Measurements from ENCODE around the gene GALP. TPM values are rescaled to one million over a fixed set of nuclear protein-coding genes. Genes with fewer than 3 reads are reported as not detected.

The GALP gene
- total RNA-seq, 1 donor from 2014 or later: 0.37 TPM

DNA sequence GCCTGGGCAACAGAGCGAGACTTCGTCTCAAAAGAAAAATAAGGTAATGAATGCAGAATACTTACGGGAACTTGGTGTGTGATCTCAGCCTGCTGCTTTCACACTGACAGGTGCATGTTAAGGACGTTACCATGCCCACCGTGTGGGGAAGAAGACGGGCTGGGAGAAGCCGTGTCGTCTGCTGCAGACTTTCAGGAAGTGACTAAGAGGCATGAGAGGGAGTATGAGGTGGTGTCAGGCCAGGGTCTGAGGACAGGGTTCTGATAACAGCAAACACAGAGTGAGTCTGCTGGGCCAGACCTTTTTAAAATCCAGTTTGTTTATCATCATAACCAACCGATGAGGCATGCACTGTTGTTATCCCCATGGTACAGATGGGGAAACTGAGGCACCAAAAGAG is 13.6 kb upstream of the GALP start:
- peaks cover 3% of the 10 kb centered on the region for H3K27me3 Mint-ChIP-seq (ENCODE audit: low read depth)
- H3K9me3 Mint-ChIP-seq: no peaks in the 10 kb centered on the region
- peaks cover 7% of the 10 kb centered on the region for H3K36me3 Mint-ChIP-seq (ENCODE audit: low read depth)
- no peak overlapping the region for H3K4me3 Mint-ChIP-seq
- H3K27ac Mint-ChIP-seq (ENCODE audit: unreplicated experiment): no peak overlapping the region
- TF ChIP-seq, protein P1, sequence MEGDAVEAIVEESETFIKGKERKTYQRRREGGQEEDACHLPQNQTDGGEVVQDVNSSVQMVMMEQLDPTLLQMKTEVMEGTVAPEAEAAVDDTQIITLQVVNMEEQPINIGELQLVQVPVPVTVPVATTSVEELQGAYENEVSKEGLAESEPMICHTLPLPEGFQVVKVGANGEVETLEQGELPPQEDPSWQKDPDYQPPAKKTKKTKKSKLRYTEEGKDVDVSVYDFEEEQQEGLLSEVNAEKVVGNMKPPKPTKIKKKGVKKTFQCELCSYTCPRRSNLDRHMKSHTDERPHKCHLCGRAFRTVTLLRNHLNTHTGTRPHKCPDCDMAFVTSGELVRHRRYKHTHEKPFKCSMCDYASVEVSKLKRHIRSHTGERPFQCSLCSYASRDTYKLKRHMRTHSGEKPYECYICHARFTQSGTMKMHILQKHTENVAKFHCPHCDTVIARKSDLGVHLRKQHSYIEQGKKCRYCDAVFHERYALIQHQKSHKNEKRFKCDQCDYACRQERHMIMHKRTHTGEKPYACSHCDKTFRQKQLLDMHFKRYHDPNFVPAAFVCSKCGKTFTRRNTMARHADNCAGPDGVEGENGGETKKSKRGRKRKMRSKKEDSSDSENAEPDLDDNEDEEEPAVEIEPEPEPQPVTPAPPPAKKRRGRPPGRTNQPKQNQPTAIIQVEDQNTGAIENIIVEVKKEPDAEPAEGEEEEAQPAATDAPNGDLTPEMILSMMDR (conservative IDR thresholded peaks at IDR 0.05): no peak
- no peak for DNase-seq (ENCODE audit: low read depth, low spot score)
- H3K4me1 Mint-ChIP-seq: no peaks in the 10 kb centered on the region

DNA sequence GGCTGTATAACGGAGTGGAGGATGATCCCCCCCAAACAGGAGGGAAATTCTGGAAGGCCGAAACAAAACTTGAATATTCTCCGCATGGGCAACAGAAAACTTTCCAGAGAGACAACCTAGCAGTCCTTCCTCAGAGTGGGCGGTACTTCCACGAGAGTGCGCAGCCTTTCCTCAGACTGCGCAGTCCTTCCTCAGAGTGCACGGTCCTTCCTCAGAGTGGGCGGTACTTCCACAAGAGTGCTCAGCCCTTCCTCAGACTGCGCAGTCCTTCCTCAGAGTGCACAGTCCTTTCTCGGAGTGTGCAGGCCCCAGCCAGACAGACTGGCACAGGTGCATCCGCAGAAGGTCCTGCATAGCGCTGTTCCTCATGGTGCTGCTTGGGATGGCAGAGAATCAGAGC is 12.7 kb upstream of the GALP start:
- TF ChIP-seq, protein P1 (conservative IDR thresholded peaks at IDR 0.05): no peak
- H3K4me3 Mint-ChIP-seq: no peak overlapping the region

DNA sequence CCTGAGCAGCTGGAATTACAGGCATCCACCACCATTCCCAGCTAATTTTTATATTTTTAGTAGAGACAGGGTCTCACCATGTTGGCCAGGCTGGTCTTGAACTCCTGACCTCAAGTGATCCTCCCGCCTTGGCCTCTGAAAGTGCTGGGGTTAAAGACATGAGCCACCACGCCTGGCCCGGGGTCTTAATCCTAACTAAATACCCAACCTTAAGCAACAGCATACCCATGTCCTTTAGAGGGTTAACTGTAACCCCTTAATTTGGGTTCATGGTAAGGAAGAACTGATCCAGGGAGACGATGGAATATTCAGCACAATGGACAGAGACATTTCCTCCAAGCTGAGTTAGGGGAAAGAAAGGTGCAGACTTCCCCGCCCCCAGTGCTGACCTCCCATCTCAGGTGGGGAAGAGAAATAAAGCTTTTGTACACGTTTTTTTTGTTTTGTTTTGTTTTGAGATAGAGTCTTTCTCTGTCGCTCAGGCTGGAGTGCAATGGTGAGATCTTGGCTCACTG is 8.7 kb upstream of the GALP start:
- H3K27me3 Mint-ChIP-seq (ENCODE audit: low read depth): peaks cover 10% of the 10 kb centered on the region
- no peaks in the 10 kb centered on the region for H3K9me3 Mint-ChIP-seq
- TF ChIP-seq, protein P1 (conservative IDR thresholded peaks at IDR 0.05): no peak
- DNase-seq (ENCODE audit: low read depth, low spot score): no peak
- H3K27ac Mint-ChIP-seq (ENCODE audit: unreplicated experiment): no peak overlapping the region
- H3K36me3 Mint-ChIP-seq (ENCODE audit: low read depth): no peaks in the 10 kb centered on the region
- peaks cover 4% of the 10 kb centered on the region for H3K4me1 Mint-ChIP-seq
- no peak overlapping the region for H3K4me3 Mint-ChIP-seq

More for the DNA sequence above, 12.7 kb upstream of the GALP start:
- DNase-seq (ENCODE audit: low read depth, low spot score): no peak
- Mint-ChIP-seq H3K27me3 (ENCODE audit: low read depth) (peaks cover 3% of the 10 kb centered on the region), H3K27ac (ENCODE audit: unreplicated experiment) (no peak overlapping the region), H3K4me1 (no peaks in the 10 kb centered on the region), H3K9me3 (no peaks in the 10 kb centered on the region), H3K36me3 (ENCODE audit: low read depth) (peaks cover 7% of the 10 kb centered on the region)

DNA sequence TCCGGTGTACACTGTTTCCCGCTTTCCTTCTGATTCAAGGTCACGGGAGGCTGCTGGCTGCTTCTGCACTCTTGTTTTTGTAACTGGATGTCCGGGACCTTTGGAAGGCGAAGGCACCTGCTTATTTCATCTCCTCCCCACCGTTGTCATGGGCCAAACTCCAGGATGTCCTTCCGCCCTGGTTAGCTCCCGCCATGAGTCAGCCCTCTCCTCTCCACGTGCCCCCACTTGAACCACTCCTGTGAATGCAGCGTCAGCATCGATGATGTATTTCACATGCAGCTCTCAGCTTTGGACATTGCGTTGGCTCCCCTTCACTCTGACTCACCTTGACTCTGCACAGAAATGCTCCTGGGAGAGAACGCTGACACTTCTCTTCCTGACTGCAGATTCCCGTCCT is 5.5 kb upstream of the GALP start:
- TF ChIP-seq, protein P1 (conservative IDR thresholded peaks at IDR 0.05): no peak
- no peak for DNase-seq (ENCODE audit: low read depth, low spot score)
- Mint-ChIP-seq H3K36me3 (ENCODE audit: low read depth) (no peaks in the 10 kb centered on the region), H3K27me3 (ENCODE audit: low read depth) (peaks cover 12% of the 10 kb centered on the region), H3K27ac (ENCODE audit: unreplicated experiment) (no peak overlapping the region), H3K4me3 (no peak overlapping the region), H3K4me1 (peaks cover 15% of the 10 kb centered on the region), H3K9me3 (no peaks in the 10 kb centered on the region)

DNA sequence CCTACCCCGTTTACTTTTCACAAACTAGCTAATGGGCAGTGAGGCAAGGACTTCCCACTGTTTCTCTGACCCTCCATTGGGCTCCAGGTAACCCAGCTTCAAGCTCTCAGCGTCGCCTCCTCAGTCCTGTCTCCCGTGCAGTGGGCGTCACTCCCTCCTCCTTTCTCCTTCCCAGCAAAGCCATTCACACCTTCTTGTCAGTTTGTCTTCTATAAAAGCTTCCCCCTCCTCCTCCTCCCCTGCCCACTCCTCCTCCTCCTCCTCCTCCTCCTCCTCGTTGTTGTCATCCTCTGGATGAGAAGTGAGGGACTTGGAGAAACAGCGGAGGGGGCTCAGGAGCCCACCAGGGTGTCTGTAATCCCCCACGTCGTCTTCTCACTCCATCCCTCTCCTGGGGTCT is 1.7 kb upstream of the GALP start:
- Mint-ChIP-seq H3K27ac (ENCODE audit: unreplicated experiment) (no peak overlapping the region), H3K4me3 (no peak overlapping the region), H3K27me3 (ENCODE audit: low read depth) (peaks cover 11% of the 10 kb centered on the region), H3K4me1 (peaks cover 22% of the 10 kb centered on the region), H3K9me3 (no peaks in the 10 kb centered on the region), H3K36me3 (ENCODE audit: low read depth) (no peaks in the 10 kb centered on the region)
- TF ChIP-seq, protein P1 (conservative IDR thresholded peaks at IDR 0.05): no peak
- no peak for DNase-seq (ENCODE audit: low read depth, low spot score)

All from neural crest cell (in vitro differentiated cells).